Measurements from ENCODE around the gene COL5A2.

COL5A2 gene

DNA sequence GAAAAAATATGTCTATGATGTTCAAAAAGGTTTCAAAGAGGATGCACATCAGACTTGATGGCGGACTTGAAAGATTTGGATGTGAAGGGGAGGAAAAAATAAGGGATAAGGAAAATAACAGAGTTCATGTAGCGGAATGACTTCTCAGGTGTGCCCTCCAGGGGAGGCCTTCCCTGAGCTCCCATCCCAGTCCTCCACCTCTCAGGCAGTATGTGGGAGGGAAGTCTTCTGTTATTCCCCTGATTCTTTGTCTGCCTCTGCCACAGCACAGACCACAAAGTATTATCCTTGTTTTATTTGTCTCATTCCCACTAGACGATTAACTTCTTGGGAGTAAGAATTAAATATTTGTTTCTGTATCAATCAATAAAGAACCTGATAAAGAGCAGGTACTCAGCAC lies 17.7 kb downstream of the COL5A2 start:
- no peak overlapping the region for H3K4me3 ChIP-seq (ENCODE audit: low read length)
- TF ChIP-seq, protein P1, sequence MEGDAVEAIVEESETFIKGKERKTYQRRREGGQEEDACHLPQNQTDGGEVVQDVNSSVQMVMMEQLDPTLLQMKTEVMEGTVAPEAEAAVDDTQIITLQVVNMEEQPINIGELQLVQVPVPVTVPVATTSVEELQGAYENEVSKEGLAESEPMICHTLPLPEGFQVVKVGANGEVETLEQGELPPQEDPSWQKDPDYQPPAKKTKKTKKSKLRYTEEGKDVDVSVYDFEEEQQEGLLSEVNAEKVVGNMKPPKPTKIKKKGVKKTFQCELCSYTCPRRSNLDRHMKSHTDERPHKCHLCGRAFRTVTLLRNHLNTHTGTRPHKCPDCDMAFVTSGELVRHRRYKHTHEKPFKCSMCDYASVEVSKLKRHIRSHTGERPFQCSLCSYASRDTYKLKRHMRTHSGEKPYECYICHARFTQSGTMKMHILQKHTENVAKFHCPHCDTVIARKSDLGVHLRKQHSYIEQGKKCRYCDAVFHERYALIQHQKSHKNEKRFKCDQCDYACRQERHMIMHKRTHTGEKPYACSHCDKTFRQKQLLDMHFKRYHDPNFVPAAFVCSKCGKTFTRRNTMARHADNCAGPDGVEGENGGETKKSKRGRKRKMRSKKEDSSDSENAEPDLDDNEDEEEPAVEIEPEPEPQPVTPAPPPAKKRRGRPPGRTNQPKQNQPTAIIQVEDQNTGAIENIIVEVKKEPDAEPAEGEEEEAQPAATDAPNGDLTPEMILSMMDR (IDR thresholded peaks at IDR 0.05; ENCODE audit: insufficient read depth, low read depth, low read length, missing control alignments), result no peak
- no peak for DNase-seq (ENCODE audit: low read depth)

DNA sequence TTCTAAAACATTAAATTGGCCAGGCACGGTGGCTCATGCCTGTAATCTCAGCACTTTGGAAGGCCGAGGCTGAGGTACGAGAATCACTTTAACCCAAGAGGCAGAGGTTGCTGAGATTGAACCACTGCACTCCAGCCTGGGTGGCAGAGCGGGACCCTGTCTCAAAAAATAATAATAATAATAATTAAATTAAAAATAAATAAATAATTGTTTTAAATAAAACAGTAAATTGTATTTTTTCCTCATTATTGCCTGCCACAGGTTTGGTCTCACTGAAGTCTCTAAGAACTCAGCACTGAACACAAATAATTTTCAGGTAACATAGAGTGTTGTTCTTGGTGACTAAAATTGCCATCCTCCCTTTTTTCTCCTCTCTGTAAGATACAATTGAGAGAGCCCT lies 19.8 kb downstream of the COL5A2 start:
- DNase-seq (ENCODE audit: low read depth), result no peak
- H3K4me3 ChIP-seq (ENCODE audit: low read length), result no peak overlapping the region
- TF ChIP-seq, protein P1 (IDR thresholded peaks at IDR 0.05; ENCODE audit: insufficient read depth, low read depth, low read length, missing control alignments), result no peak

DNA sequence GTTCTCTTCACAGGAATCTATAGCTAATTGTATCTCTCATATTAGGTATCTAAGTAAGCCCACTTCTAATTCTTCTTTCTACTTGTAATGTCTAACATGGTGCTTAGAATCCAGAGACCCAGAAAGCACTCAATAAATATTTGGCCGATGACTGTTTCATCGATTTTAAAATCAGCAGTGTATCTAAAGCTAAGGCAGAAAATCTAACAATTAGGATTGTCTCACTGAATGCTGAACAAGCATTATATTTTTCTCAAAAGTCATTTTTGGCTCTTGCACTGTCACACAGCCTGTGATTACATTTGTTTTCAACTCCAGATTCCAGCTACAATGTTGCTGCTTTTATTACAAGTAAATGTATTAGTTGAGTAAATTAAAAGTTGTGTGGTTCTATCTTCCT lies 20.3 kb downstream of the COL5A2 start:
- H3K4me3 ChIP-seq (ENCODE audit: low read length), result no peak overlapping the region
- DNase-seq (ENCODE audit: low read depth), result no peak
- TF ChIP-seq, protein P1 (IDR thresholded peaks at IDR 0.05; ENCODE audit: insufficient read depth, low read depth, low read length, missing control alignments), result no peak

DNA sequence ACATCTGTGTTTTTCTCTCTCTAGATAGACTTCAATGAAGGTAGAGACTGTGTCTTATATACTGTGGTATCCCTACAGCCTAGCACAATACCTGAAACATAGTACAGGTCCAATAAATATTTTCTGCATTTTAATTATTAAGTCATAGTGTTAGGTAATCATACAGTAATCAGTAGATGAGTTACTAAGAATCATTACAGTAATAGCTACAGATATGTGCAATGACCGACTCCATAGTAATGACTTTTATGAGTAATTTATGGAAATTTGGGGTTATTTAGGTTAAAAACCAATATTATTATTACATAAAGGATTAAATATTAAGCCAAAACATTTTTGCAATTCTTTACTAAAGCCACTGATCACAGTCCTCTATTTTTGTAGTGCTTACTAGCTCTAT lies 21.6 kb downstream of the COL5A2 start:
- TF ChIP-seq, protein P1 (IDR thresholded peaks at IDR 0.05; ENCODE audit: insufficient read depth, low read depth, low read length, missing control alignments), result no peak
- DNase-seq (ENCODE audit: low read depth), result no peak
- H3K4me3 ChIP-seq (ENCODE audit: low read length), result no peak overlapping the region

DNA sequence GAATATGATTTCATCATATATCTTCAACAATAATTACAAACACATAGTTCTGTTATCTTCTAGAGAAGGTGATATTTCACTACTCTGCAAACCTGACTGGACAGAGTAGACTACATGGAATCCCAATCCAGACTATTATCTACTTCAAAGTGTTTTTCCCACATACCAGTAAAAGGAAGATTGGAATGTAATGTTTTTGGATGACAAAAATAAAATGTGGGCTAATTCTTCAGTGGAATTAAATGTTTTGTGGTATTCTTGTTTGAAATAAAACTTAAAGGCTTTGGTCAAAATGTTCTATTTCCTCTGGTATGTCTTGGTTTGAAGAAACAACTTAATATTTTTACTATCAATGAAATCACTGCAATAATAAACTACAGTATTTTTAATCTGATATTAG lies 22.1 kb downstream of the COL5A2 start:
- DNase-seq (ENCODE audit: low read depth), result no peak
- TF ChIP-seq, protein P1 (IDR thresholded peaks at IDR 0.05; ENCODE audit: insufficient read depth, low read depth, low read length, missing control alignments), result no peak

DNA sequence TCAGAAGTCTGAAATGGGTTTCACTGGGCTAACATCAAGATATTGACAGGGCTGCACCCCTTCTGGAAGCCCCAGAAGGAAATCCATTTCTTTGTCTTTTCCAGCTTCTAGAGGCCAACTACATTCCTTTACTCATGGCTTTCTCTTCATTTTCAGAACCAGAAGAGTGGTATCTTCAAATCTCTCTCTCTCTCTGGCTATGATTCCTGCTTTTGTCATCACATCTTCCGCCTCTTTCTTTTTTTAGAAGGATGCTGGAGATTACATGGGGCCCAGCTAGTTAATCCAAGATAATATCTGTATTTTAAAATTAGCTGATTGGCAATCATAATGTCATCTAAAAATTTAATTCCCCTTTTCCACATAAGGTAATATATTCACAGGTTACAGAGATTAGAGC lies 23.8 kb downstream of the COL5A2 start:
- H3K4me3 ChIP-seq (ENCODE audit: low read length), result no peak overlapping the region
- TF ChIP-seq, protein P1 (IDR thresholded peaks at IDR 0.05; ENCODE audit: insufficient read depth, low read depth, low read length, missing control alignments), result no peak
- no peak for DNase-seq (ENCODE audit: low read depth)

More for the DNA sequence above, 22.1 kb downstream of the COL5A2 start:
- no peak overlapping the region for H3K4me3 ChIP-seq (ENCODE audit: low read length)

DNA sequence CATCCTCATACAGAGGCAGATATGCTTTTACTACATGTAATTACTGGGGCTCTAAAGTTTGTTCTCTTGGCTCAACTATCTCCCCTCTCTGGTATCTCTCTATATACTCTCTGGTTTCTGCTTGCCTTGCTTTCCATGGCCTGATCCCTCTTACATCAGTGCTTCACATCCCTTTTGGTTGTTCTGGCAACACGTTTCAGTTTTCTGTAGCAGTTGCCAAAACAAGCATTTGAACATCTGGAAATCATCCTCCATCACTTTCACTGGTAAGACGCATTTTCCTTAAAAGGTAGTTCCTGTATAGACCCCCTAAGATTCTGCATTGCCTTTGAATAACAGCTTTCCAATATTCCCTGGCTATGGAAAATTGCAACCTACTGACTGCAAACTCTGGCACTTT lies 25.9 kb downstream of the COL5A2 start:
- TF ChIP-seq, protein P1 (IDR thresholded peaks at IDR 0.05; ENCODE audit: insufficient read depth, low read depth, low read length, missing control alignments), result no peak
- H3K4me3 ChIP-seq (ENCODE audit: low read length), result no peak overlapping the region
- DNase-seq (ENCODE audit: low read depth), result no peak

Measured in epithelial cell of esophagus (primary cell).